HepG2 (cell line): ENCODE results near the gene MRFAP1L1. TPM values are rescaled to one million over a fixed set of nuclear protein-coding genes. Genes with fewer than 3 reads are reported as not detected.

ENCODE experiments used
- FOSL2 ChIP-seq: sonication (generic); formaldehyde crosslinking; IDR thresholded peaks from 2 replicates; pipeline ENCODE4 v1.4.0; 2020; ENCODE audit warnings: missing genetic modification reagents
- FOXA1 ChIP-seq, 2 experiments: fragments of 450-650 bp in 1 of 2; sonication (generic) in 1 of 2; formaldehyde crosslinking in 1 of 2; IDR thresholded peaks; 2 replicates each; pipeline versions ENCODE4 v1.4.0 to v1.6.1; 2016 to 2020; ENCODE audit warnings: missing genetic modification reagents in 1 of 2
- FOXJ3 ChIP-seq: sonication (generic); formaldehyde crosslinking; IDR thresholded peaks from 2 replicates; pipeline ENCODE4 v1.4.0; 2020; ENCODE audit warnings: missing genetic modification reagents, mild to moderate bottlenecking, borderline replicate concordance
- FOXK2 ChIP-seq: fragments of 450-650 bp; IDR thresholded peaks from 2 replicates; pipeline ENCODE4 v1.6.1; 2016
- HNF4G ChIP-seq, 2 experiments: sonication (generic) in 1 of 2; formaldehyde crosslinking in 1 of 2; IDR thresholded peaks; 2 replicates each; pipeline versions ENCODE4 v1.4.0 to v1.6.1; 2011 to 2020; ENCODE audit warnings: borderline replicate concordance in 2 of 2, low read depth in 2 of 2, mild to moderate bottlenecking in 2 of 2, low read length in 1 of 2, missing genetic modification reagents in 1 of 2, moderate library complexity in 1 of 2
- HOXA5 ChIP-seq: sonication (generic); formaldehyde crosslinking; IDR thresholded peaks from 2 replicates; pipeline ENCODE4 v1.4.0; 2020; ENCODE audit warnings: missing genetic modification reagents
- IRX3 ChIP-seq: sonication (generic); formaldehyde crosslinking; IDR thresholded peaks from 2 replicates; pipeline ENCODE4 v1.8.1; 2023; ENCODE audit warnings: mild to moderate bottlenecking, low read depth, missing genetic modification reagents, borderline replicate concordance
- KMT2B ChIP-seq: IDR thresholded peaks from 2 replicates; pipeline ENCODE4 v1.6.1; 2016; ENCODE audit warnings: missing genetic modification reagents, missing compliant biosample characterization
- PHF8 ChIP-seq: sonication (generic); formaldehyde crosslinking; IDR thresholded peaks from 2 replicates; pipeline ENCODE4 v1.5.0; 2020; ENCODE audit warnings: missing genetic modification reagents
- RARG ChIP-seq: sonication (generic); formaldehyde crosslinking; IDR thresholded peaks from 2 replicates; pipeline ENCODE4 v1.4.0; 2020; ENCODE audit warnings: low read depth, mild to moderate bottlenecking, missing genetic modification reagents
- RBFOX2 ChIP-seq: fragments of 200-400 bp; formaldehyde crosslinking; IDR thresholded peaks from 2 replicates; pipeline ENCODE4 v1.6.1; 2017; ENCODE audit warnings: low read depth, mild to moderate bottlenecking, low read length
- RBM39 ChIP-seq: fragments of 200-400 bp; formaldehyde crosslinking; IDR thresholded peaks from one replicate; pipeline ENCODE4 v1.6.1; 2018; ENCODE audit warnings: antibody characterized with exemption, mild to moderate bottlenecking, low read depth, low read length; ENCODE audit not compliant: poor library complexity, severe bottlenecking
- RFX1 ChIP-seq: fragments of 450-650 bp; IDR thresholded peaks from 2 replicates; pipeline ENCODE4 v1.6.1; 2017
- U2AF2 ChIP-seq: fragments of 200-400 bp; formaldehyde crosslinking; IDR thresholded peaks from 2 replicates; pipeline ENCODE4 v1.6.1; 2017; ENCODE audit warnings: low read depth, mild to moderate bottlenecking, low read length
- ZNF20 ChIP-seq: sonication (generic); formaldehyde crosslinking; IDR thresholded peaks from 2 replicates; pipeline ENCODE4 v1.4.0; 2020; ENCODE audit warnings: mild to moderate bottlenecking, moderate library complexity, missing genetic modification reagents
- ZNF234 ChIP-seq: sonication (generic); formaldehyde crosslinking; conservative IDR thresholded peaks from 2 replicates; pipeline ENCODE4 v1.5.1; 2020; ENCODE audit warnings: mild to moderate bottlenecking, missing genetic modification reagents
- ZNF790 ChIP-seq: sonication (generic); formaldehyde crosslinking; IDR thresholded peaks from 2 replicates; pipeline ENCODE4 v1.8.0; 2022; ENCODE audit warnings: missing genetic modification reagents, mild to moderate bottlenecking, borderline replicate concordance
- ZSCAN30 ChIP-seq: sonication (generic); formaldehyde crosslinking; IDR thresholded peaks from 2 replicates; pipeline ENCODE4 v1.5.0; 2020; ENCODE audit warnings: mild to moderate bottlenecking, missing genetic modification reagents
- ZSCAN9 ChIP-seq: IDR thresholded peaks from 2 replicates; pipeline ENCODE4 v1.6.1; 2016; ENCODE audit warnings: borderline replicate concordance
- polyA plus RNA-seq, 8 experiments: library from polyadenylated mRNA; depleted of rRNA in 3 of 8; stranded (reverse) in 7 of 8; unstranded in 1 of 8; fragments of >200 nt; fragmentation: Illumina TruSeq in 4 of 8; extraction: Trizol in 4 of 8; gene quantifications; 2 replicates each; pipeline versions ENCODE4 v1.2.1 to v1.2.3, GENCODE V29; 2011 to 2016; ENCODE audit warnings: low read depth in 4 of 8, missing spikeins in 1 of 8, mixed read lengths in 1 of 8; ENCODE audit not compliant: insufficient read depth in 1 of 8
- total RNA-seq, 5 experiments: library from RNA; depleted of rRNA; stranded (reverse); fragments of >200 nt; fragmentation: Illumina TruSeq; extraction: Trizol; gene quantifications; 2 replicates each; pipeline ENCODE4 v1.2.3, GENCODE V29; 2016; ENCODE audit warnings: low read depth in 1 of 5
- TF ChIP-seq, protein P1 (sequence below): sonication (generic); formaldehyde crosslinking; IDR thresholded peaks from 2 replicates; pipeline ENCODE4 v1.4.0; 2020; ENCODE audit warnings: missing genetic modification reagents
- TF ChIP-seq, protein P2 (sequence below): sonication (generic); formaldehyde crosslinking; IDR thresholded peaks from 2 replicates; pipeline ENCODE4 v1.9.0; 2022; ENCODE audit warnings: missing genetic modification reagents, mild to moderate bottlenecking, borderline replicate concordance
- TF ChIP-seq, protein P3 (sequence below): sonication (generic); formaldehyde crosslinking; IDR thresholded peaks from 2 replicates; pipeline ENCODE4 v1.5.1; 2020; ENCODE audit warnings: missing genetic modification reagents, mild to moderate bottlenecking, borderline replicate concordance
- TF ChIP-seq, protein P4 (sequence below): IDR thresholded peaks from 2 replicates; pipeline ENCODE4 v1.6.1; 2012; ENCODE audit warnings: low read depth, low read length, improper control_type of control experiment

Gene MRFAP1L1
- total and polyA plus RNA-seq, 2 of the 13 experiments (the other 11 are each of a cell fraction or from before 2014, with no cell fraction given): 44.8 to 76.6 TPM

DNA sequence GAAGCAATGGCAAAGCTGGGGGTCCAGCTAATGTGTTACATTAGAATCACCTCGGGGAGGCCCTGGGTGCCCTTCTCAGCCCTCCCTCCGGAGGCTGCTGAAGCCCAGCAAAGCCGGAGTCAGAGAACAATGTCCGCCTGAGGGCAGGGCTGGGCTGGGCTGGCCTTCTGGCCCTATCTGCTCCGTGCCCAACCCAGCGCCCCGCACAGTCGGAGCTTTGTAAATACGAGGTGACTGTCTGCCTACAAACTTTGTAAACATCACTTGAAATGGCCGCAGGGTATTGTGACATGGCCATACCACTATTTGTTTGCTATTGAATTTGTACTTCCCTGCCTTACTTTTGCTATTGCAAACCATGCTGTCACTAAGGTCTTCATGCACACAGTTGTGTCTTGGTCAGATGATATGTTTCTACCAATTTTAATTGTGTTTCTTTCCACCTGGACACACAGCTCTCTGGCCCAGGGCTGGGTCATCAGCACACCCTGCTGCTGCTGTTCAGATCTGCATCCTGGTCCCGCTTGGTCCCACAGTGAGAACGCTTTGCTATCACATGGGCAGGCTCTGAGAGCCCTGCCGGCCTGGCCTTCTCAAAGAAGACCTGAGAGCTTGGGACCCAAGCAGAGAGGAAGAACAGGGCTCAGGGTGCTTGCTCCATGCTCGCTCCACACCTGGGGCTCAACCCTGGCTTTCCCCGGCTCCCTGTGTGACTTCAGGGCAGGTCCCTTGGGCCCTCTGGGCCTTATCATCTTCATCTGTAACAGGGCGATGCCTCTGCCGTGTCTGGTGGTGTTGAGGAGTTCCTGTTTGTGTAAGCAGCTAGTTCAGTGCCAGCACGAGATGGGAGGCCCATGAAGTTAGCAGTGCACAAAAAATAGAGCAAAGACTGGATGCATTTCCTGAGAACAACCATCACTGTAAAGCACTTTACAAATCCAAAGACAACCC lies 13.7 kb downstream of the MRFAP1L1 start (continued):
- TF ChIP-seq ZNF20 (CRISPR knock-in tag) (no peak), PHF8 (CRISPR knock-in tag) (peak; percentile 65), FOXJ3 (CRISPR knock-in tag) (peak; percentile 98), RBFOX2 (peak; percentile 68), IRX3 (CRISPR knock-in tag) (no peak), RBM39 (peak; percentile 60), FOXK2 (peak; percentile 98), FOSL2 (peak; percentile 91), HOXA5 (CRISPR knock-in tag) (no peak; the same call in 1 of the 2 replicates), FOXA1 (IDR thresholded peaks at IDR 0.05) (peak; percentile 95), FOXA1 (CRISPR knock-in tag; IDR thresholded peaks at IDR 0.05) (peak; percentile 100), ZSCAN30 (CRISPR knock-in tag) (no peak), U2AF2 (no peak), KMT2B (CRISPR knock-in tag) (peak; percentile 67; the same call in 1 of the 2 replicates), HNF4G (IDR thresholded peaks at IDR 0.05; ENCODE audit: borderline replicate concordance, low read depth, low read length) (no peak; the same call in 1 of the 2 replicates), HNF4G (CRISPR knock-in tag; IDR thresholded peaks at IDR 0.05; ENCODE audit: borderline replicate concordance, low read depth) (peak; percentile 41; the same call in 1 of the 2 replicates), RARG (no peak), RFX1 (no peak), ZSCAN9 (CRISPR knock-in tag) (peak; percentile 96), ZNF234 (CRISPR knock-in tag) (no peak), ZNF790 (CRISPR knock-in tag) (no peak)
- TF ChIP-seq, protein P1, sequence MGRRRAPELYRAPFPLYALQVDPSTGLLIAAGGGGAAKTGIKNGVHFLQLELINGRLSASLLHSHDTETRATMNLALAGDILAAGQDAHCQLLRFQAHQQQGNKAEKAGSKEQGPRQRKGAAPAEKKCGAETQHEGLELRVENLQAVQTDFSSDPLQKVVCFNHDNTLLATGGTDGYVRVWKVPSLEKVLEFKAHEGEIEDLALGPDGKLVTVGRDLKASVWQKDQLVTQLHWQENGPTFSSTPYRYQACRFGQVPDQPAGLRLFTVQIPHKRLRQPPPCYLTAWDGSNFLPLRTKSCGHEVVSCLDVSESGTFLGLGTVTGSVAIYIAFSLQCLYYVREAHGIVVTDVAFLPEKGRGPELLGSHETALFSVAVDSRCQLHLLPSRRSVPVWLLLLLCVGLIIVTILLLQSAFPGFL (CRISPR knock-in tag): no peak
- TF ChIP-seq, protein P2, sequence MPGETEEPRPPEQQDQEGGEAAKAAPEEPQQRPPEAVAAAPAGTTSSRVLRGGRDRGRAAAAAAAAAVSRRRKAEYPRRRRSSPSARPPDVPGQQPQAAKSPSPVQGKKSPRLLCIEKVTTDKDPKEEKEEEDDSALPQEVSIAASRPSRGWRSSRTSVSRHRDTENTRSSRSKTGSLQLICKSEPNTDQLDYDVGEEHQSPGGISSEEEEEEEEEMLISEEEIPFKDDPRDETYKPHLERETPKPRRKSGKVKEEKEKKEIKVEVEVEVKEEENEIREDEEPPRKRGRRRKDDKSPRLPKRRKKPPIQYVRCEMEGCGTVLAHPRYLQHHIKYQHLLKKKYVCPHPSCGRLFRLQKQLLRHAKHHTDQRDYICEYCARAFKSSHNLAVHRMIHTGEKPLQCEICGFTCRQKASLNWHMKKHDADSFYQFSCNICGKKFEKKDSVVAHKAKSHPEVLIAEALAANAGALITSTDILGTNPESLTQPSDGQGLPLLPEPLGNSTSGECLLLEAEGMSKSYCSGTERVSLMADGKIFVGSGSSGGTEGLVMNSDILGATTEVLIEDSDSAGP (CRISPR knock-in tag): peak; percentile 85
- TF ChIP-seq, protein P3, sequence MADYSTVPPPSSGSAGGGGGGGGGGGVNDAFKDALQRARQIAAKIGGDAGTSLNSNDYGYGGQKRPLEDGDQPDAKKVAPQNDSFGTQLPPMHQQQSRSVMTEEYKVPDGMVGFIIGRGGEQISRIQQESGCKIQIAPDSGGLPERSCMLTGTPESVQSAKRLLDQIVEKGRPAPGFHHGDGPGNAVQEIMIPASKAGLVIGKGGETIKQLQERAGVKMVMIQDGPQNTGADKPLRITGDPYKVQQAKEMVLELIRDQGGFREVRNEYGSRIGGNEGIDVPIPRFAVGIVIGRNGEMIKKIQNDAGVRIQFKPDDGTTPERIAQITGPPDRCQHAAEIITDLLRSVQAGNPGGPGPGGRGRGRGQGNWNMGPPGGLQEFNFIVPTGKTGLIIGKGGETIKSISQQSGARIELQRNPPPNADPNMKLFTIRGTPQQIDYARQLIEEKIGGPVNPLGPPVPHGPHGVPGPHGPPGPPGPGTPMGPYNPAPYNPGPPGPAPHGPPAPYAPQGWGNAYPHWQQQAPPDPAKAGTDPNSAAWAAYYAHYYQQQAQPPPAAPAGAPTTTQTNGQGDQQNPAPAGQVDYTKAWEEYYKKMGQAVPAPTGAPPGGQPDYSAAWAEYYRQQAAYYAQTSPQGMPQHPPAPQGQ (CRISPR knock-in tag): no peak
- TF ChIP-seq, protein P4, sequence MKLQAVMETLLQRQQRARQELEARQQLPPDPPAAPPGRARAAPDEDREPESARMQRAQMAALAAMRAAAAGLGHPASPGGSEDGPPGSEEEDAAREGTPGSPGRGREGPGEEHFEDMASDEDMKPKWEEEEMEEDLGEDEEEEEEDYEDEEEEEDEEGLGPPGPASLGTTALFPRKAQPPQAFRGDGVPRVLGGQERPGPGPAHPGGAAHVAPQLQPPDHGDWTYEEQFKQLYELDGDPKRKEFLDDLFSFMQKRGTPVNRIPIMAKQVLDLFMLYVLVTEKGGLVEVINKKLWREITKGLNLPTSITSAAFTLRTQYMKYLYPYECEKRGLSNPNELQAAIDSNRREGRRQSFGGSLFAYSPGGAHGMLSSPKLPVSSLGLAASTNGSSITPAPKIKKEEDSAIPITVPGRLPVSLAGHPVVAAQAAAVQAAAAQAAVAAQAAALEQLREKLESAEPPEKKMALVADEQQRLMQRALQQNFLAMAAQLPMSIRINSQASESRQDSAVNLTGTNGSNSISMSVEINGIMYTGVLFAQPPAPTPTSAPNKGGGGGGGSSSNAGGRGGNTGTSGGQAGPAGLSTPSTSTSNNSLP: peak; percentile 77
